Measurements from ENCODE around the gene MGAT4A.

GRCh38 chr2:98580656-98581284 is 150.2 kb downstream of the MGAT4A start:
- TF ChIP-seq, protein P1, sequence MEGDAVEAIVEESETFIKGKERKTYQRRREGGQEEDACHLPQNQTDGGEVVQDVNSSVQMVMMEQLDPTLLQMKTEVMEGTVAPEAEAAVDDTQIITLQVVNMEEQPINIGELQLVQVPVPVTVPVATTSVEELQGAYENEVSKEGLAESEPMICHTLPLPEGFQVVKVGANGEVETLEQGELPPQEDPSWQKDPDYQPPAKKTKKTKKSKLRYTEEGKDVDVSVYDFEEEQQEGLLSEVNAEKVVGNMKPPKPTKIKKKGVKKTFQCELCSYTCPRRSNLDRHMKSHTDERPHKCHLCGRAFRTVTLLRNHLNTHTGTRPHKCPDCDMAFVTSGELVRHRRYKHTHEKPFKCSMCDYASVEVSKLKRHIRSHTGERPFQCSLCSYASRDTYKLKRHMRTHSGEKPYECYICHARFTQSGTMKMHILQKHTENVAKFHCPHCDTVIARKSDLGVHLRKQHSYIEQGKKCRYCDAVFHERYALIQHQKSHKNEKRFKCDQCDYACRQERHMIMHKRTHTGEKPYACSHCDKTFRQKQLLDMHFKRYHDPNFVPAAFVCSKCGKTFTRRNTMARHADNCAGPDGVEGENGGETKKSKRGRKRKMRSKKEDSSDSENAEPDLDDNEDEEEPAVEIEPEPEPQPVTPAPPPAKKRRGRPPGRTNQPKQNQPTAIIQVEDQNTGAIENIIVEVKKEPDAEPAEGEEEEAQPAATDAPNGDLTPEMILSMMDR (IDR thresholded peaks at IDR 0.05) = no peak
- TF ChIP-seq POLR2A (IDR thresholded peaks at IDR 0.05) = no peak

All from testis (tissue), 2 donors.